Measurements from ENCODE around the gene HELZ. TPM values are rescaled to one million over a fixed set of nuclear protein-coding genes. Genes with fewer than 3 reads are reported as not detected.

Gene HELZ
- total RNA-seq, 1 donor from 2014 or later = 39.1 TPM

DNA sequence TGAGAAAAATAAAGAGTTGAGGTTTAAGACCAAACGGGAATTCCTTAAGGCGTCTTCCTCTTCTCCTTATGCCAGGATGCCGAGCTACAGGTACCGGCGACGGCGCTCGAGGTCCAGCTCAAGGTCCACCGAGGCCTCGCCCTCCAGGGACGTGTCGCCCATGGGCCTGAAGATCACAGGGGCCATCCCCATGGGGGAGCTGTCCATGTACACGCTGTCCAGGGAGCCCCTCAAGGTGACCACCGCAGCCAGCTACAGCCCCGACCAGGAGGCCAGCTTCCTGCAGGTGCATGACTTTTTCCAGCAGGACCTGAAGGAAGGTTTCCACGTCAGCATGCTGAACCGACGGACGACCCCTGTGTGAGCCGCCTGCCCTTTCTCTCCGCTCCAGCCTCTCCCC lies 214.4 kb downstream of the HELZ start:
- Mint-ChIP-seq H3K4me1 (peaks cover 9% of the 10 kb centered on the region), H3K36me3 (ENCODE audit: low read depth) (peaks cover 13% of the 10 kb centered on the region), H3K4me3 (no peak overlapping the region), H3K27me3 (ENCODE audit: low read depth) (no peaks in the 10 kb centered on the region), H3K9me3 (peaks cover 6% of the 10 kb centered on the region), H3K27ac (ENCODE audit: unreplicated experiment) (no peak overlapping the region)
- no peak for DNase-seq (ENCODE audit: low read depth, low spot score)
- TF ChIP-seq, protein P1, sequence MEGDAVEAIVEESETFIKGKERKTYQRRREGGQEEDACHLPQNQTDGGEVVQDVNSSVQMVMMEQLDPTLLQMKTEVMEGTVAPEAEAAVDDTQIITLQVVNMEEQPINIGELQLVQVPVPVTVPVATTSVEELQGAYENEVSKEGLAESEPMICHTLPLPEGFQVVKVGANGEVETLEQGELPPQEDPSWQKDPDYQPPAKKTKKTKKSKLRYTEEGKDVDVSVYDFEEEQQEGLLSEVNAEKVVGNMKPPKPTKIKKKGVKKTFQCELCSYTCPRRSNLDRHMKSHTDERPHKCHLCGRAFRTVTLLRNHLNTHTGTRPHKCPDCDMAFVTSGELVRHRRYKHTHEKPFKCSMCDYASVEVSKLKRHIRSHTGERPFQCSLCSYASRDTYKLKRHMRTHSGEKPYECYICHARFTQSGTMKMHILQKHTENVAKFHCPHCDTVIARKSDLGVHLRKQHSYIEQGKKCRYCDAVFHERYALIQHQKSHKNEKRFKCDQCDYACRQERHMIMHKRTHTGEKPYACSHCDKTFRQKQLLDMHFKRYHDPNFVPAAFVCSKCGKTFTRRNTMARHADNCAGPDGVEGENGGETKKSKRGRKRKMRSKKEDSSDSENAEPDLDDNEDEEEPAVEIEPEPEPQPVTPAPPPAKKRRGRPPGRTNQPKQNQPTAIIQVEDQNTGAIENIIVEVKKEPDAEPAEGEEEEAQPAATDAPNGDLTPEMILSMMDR (conservative IDR thresholded peaks at IDR 0.05) = no peak

DNA sequence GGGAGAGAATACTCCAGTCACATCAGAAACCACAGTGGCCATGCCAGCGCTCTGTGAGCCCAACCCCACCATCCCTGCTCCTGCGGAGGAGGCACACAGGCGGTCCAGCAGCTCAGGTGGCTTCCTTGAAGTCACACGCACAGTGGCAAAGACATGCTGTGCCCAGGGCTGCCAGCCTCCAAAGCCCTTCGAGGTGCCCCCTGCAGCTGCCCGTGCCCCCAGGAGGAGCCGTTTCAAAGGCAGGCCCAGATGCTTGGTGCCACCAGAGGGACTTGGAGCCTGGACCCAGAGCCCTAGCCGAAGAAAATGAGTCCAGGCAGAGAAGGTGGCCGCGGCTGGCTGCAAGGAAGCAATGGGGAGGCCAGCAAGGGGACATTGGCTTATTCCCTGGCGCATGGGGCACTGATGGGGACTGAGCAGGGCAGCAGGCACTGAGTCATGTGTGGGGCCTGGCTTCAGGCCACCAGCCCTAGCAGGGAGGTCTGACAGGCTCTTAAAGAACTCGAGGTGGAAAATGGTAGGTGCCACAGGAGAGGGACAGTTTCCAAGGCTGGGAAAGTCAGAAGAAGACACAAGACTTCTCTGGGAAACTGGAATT lies 217.9 kb downstream of the HELZ start:
- H3K4me1 Mint-ChIP-seq = peaks cover 12% of the 10 kb centered on the region
- peaks cover 5% of the 10 kb centered on the region for H3K36me3 Mint-ChIP-seq (ENCODE audit: low read depth)

DNA sequence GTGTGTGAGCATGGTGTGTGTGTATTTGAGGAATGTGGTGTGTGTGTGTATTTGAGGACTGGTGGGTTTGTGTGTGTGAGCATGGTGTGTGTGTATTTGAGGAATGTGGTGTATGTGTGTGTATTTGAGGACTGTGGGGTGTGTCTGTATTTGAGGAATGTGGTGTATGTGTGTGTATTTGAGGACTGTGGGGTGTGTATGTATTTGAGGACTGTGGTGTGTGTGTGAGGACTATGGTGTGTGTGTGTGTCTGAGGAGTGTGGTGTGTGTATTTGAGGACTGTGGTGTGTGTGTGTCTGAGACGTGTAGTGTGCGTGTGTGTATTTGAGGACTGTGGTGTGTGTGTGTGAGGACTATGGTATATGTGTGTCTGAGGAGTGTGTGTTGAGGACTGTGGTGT lies 218.7 kb downstream of the HELZ start:
- Mint-ChIP-seq H3K36me3 (ENCODE audit: low read depth) (peaks cover 5% of the 10 kb centered on the region), H3K4me1 (peaks cover 12% of the 10 kb centered on the region), H3K4me3 (no peak overlapping the region), H3K9me3 (no peaks in the 10 kb centered on the region), H3K27ac (ENCODE audit: unreplicated experiment) (no peak overlapping the region), H3K27me3 (ENCODE audit: low read depth) (no peaks in the 10 kb centered on the region)
- TF ChIP-seq, protein P1 (conservative IDR thresholded peaks at IDR 0.05) = no peak
- DNase-seq (ENCODE audit: low read depth, low spot score) = no peak

More for the DNA sequence above, 217.9 kb downstream of the HELZ start:
- Mint-ChIP-seq H3K9me3 (no peaks in the 10 kb centered on the region), H3K4me3 (no peak overlapping the region), H3K27me3 (ENCODE audit: low read depth) (no peaks in the 10 kb centered on the region), H3K27ac (ENCODE audit: unreplicated experiment) (no peak overlapping the region)
- DNase-seq (ENCODE audit: low read depth, low spot score) = no peak
- TF ChIP-seq, protein P1 (conservative IDR thresholded peaks at IDR 0.05) = no peak

DNA sequence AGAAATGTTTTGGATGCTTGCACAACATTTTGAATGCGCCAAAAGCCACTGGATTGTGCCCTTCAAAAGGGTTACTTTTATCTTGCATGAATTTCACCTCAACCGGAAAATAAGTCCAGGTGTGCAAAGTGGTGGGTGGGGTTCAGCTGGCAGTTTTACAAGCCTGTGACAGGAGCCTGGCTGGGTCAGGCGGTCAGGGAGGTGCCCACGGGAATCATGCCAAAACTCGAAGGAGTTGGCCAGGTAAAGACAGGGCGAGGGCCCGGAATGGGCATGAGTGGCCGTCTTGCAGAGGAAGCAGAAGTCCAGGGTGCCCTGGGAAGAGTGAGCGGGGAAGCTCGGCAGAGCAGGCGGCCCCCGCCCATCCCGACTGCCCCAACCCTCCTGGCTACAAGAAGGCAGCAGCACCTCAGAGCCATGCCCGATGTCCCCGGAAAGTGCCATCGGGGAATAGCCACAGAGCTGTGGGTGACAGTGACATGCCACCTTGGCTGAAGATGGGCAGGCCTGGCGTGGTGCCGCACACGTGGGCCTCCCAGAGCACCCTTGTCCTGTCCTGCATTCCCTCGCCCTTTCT lies 219.7 kb downstream of the HELZ start:
- Mint-ChIP-seq H3K4me1 (peaks cover 10% of the 10 kb centered on the region), H3K36me3 (ENCODE audit: low read depth) (peaks cover 5% of the 10 kb centered on the region), H3K4me3 (no peak overlapping the region)

DNA sequence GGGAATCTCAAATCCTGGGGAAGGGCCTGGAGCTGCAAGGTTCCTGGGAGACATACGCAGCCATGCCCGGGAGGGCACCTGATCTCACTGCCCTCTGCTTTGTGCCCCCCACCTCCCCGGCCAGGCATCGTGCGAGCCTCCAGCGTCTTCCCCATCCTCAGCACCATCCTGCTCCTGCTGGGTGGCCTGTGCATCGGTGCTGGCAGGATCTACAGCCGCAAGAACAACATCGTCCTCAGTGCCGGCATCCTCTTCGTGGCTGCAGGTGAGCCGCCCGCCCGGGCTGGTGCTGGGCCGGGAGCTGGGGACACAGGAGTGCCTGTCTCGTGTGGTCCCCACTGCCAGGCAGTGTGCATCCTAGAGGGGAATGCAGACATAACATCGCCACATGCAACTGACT lies 220.3 kb downstream of the HELZ start:
- H3K4me1 Mint-ChIP-seq = peaks cover 4% of the 10 kb centered on the region
- H3K27me3 Mint-ChIP-seq (ENCODE audit: low read depth) = no peaks in the 10 kb centered on the region
- H3K27ac Mint-ChIP-seq (ENCODE audit: unreplicated experiment) = no peak overlapping the region
- no peak overlapping the region for H3K4me3 Mint-ChIP-seq
- TF ChIP-seq, protein P1 (conservative IDR thresholded peaks at IDR 0.05) = no peak
- no peaks in the 10 kb centered on the region for H3K9me3 Mint-ChIP-seq
- no peak for DNase-seq (ENCODE audit: low read depth, low spot score)
- peaks cover 1% of the 10 kb centered on the region for H3K36me3 Mint-ChIP-seq (ENCODE audit: low read depth)

More for the DNA sequence above, 219.7 kb downstream of the HELZ start:
- Mint-ChIP-seq H3K27ac (ENCODE audit: unreplicated experiment) (no peak overlapping the region), H3K27me3 (ENCODE audit: low read depth) (no peaks in the 10 kb centered on the region), H3K9me3 (no peaks in the 10 kb centered on the region)
- TF ChIP-seq, protein P1 (conservative IDR thresholded peaks at IDR 0.05) = no peak
- DNase-seq (ENCODE audit: low read depth, low spot score) = no peak
